ENCODE measurements around the gene GALNT17. TPM values are rescaled to one million over a fixed set of nuclear protein-coding genes. Genes with fewer than 3 reads are reported as not detected.

Gene GALNT17
- total RNA-seq, 2 experiments from 2014 or later = not detected

- H3K27me3 Mint-ChIP-seq = no peaks in the 10 kb centered on the region
- no peak for TF ChIP-seq CTCF (IDR thresholded peaks at IDR 0.05)
- CTCF ChIA-PET = no interaction called here
- intact Hi-C loops (cut with DNase I, micrococcal nuclease) = no loop called here
- H3K4me1 Mint-ChIP-seq (ENCODE audit: low read depth) = no peaks in the 10 kb centered on the region
- Histone ChIP-seq H3K27ac (ENCODE audit: low read depth in 1 of 2, low read length in 2 of 2) (no peak overlapping the region), H3K27me3 (ENCODE audit: control insufficient read depth in 1 of 2, insufficient read depth in 2 of 2, low read length in 2 of 2) (no peaks in the 10 kb centered on the region), H3K4me3 (ENCODE audit: low read length) (no peak overlapping the region), H3K36me3 (ENCODE audit: insufficient read depth, low read length) (no peaks in the 10 kb centered on the region), H3K4me1 (ENCODE audit: insufficient read depth, low read length) (no peaks in the 10 kb centered on the region), H3K9me3 (ENCODE audit: control insufficient read depth in 1 of 2, insufficient read depth in 1 of 2, low read length in 2 of 2) (peaks cover 3 to 31% of the 10 kb centered on the region in 2 experiments)
- DNase-seq = no peak
- POLR2A ChIA-PET = no interaction called here
- no peak overlapping the region for H3K27ac Mint-ChIP-seq
- H3K4me3 Mint-ChIP-seq = no peak overlapping the region
- ATAC-seq (ENCODE audit: poor library complexity) = no peak
- H3K36me3 Mint-ChIP-seq (ENCODE audit: low read depth) = no peaks in the 10 kb centered on the region
- H3K9me3 Mint-ChIP-seq = peaks cover 10% of the 10 kb centered on the region
Observed at GRCh38 chr7:71404726-71405345, 272.9 kb downstream of the GALNT17 start.

- CTCF ChIA-PET = no interaction called here
- Mint-ChIP-seq H3K27ac (no peak overlapping the region), H3K27me3 (no peaks in the 10 kb centered on the region), H3K4me3 (no peak overlapping the region), H3K36me3 (ENCODE audit: low read depth) (no peaks in the 10 kb centered on the region), H3K9me3 (peaks cover 17% of the 10 kb centered on the region), H3K4me1 (ENCODE audit: low read depth) (no peaks in the 10 kb centered on the region)
- Histone ChIP-seq H3K4me1 (ENCODE audit: insufficient read depth, low read length) (no peaks in the 10 kb centered on the region), H3K27ac (ENCODE audit: low read depth in 1 of 2, low read length in 2 of 2) (no peak overlapping the region), H3K36me3 (ENCODE audit: insufficient read depth, low read length) (no peaks in the 10 kb centered on the region), H3K9me3 (ENCODE audit: control insufficient read depth in 1 of 2, insufficient read depth in 1 of 2, low read length in 2 of 2) (peaks cover 3 to 30% of the 10 kb centered on the region in 2 experiments), H3K4me3 (ENCODE audit: low read length) (no peak overlapping the region), H3K27me3 (ENCODE audit: control insufficient read depth in 1 of 2, insufficient read depth in 2 of 2, low read length in 2 of 2) (no peaks in the 10 kb centered on the region)
- TF ChIP-seq CTCF (IDR thresholded peaks at IDR 0.05) = no peak
- ATAC-seq (ENCODE audit: poor library complexity) = no peak
- no peak for DNase-seq
- POLR2A ChIA-PET = no interaction called here
- intact Hi-C loops (cut with DNase I, micrococcal nuclease) = no loop called here
Observed at GRCh38 chr7:71408271-71408670, 276.3 kb downstream of the GALNT17 start.

GRCh38 chr7:71409550-71410157 is 277.7 kb downstream of the GALNT17 start:
- Mint-ChIP-seq H3K9me3 (peaks cover 17% of the 10 kb centered on the region), H3K4me1 (ENCODE audit: low read depth) (no peaks in the 10 kb centered on the region), H3K27ac (no peak overlapping the region), H3K27me3 (no peaks in the 10 kb centered on the region), H3K4me3 (no peak overlapping the region), H3K36me3 (ENCODE audit: low read depth) (no peaks in the 10 kb centered on the region)
- CTCF ChIA-PET = no interaction called here
- intact Hi-C loops (cut with DNase I, micrococcal nuclease) = no loop called here
- no peak overlapping the region for H3K27ac ChIP-seq (ENCODE audit: low read depth in 1 of 2, low read length in 2 of 2)
- H3K4me3 ChIP-seq (ENCODE audit: low read length) = no peak overlapping the region
- H3K4me1 ChIP-seq (ENCODE audit: insufficient read depth, low read length) = no peaks in the 10 kb centered on the region
- TF ChIP-seq CTCF (IDR thresholded peaks at IDR 0.05) = no peak
- no peaks in the 10 kb centered on the region for H3K27me3 ChIP-seq (ENCODE audit: control insufficient read depth in 1 of 2, insufficient read depth in 2 of 2, low read length in 2 of 2)
- no peaks in the 10 kb centered on the region for H3K36me3 ChIP-seq (ENCODE audit: insufficient read depth, low read length)
- DNase-seq (no peak), ATAC-seq (ENCODE audit: poor library complexity) (no peak)
- H3K9me3 ChIP-seq (ENCODE audit: control insufficient read depth in 1 of 2, insufficient read depth in 1 of 2, low read length in 2 of 2) = peaks cover 3 to 29% of the 10 kb centered on the region in 2 experiments
- POLR2A ChIA-PET = no interaction called here
